NCI-H2171 (cell line): Measurements from ENCODE around the gene TTLL9.
"Not testable (repeated sequence)": the region's sequence is repeated elsewhere in the genome, so short reads cannot be mapped to it uniquely, and the experiment has no call there.

Source experiments
- DNase-seq: peaks from one replicate; lab custom pipeline; 2025; lab: John Stamatoyannopoulos, UW

TTLL9 gene

GRCh38 chr20:31883829-31884228 lies 13.4 kb downstream of the TTLL9 start:
- no peak for DNase-seq

GRCh38 chr20:31890646-31891045 lies 20.2 kb downstream of the TTLL9 start:
- no peak for DNase-seq

- no peak for DNase-seq
These were observed 24.7 kb downstream of the TTLL9 start for GRCh38 chr20:31894980-31895675.

GRCh38 chr20:31896049-31896448 lies 25.6 kb downstream of the TTLL9 start:
- DNase-seq = no peak

- DNase-seq = no peak
These were observed 27.1 kb downstream of the TTLL9 start for GRCh38 chr20:31897541-31897940.

GRCh38 chr20:31901615-31902014 lies 31.2 kb downstream of the TTLL9 start:
- DNase-seq = peak; percentile 67

- no peak for DNase-seq
These were observed 33.4 kb downstream of the TTLL9 start for GRCh38 chr20:31903627-31904386.

- no peak for DNase-seq
These were observed 35.6 kb downstream of the TTLL9 start for GRCh38 chr20:31906001-31906400.

- DNase-seq = no peak
These were observed 36.6 kb downstream of the TTLL9 start for GRCh38 chr20:31907046-31907445.

GRCh38 chr20:31908016-31908415 lies 37.6 kb downstream of the TTLL9 start:
- DNase-seq = no peak

- no peak for DNase-seq
These were observed 38.0 kb downstream of the TTLL9 start for GRCh38 chr20:31908424-31908823.

GRCh38 chr20:31909253-31910070 lies 39.0 kb downstream of the TTLL9 start:
- no peak for DNase-seq

GRCh38 chr20:31910071-31910803 lies 39.8 kb downstream of the TTLL9 start:
- DNase-seq = no peak

GRCh38 chr20:31913431-31914157 lies 43.2 kb downstream of the TTLL9 start:
- DNase-seq = no peak

- DNase-seq = no peak
These were observed 43.7 kb downstream of the TTLL9 start for GRCh38 chr20:31914170-31914569.

GRCh38 chr20:31915491-31916280 lies 45.3 kb downstream of the TTLL9 start:
- DNase-seq = peak; percentile 91

GRCh38 chr20:31916708-31917107 lies 46.3 kb downstream of the TTLL9 start:
- DNase-seq = no peak

GRCh38 chr20:31917962-31918412 lies 47.6 kb downstream of the TTLL9 start:
- DNase-seq = not testable (repeated sequence)

- DNase-seq = no peak
These were observed 48.2 kb downstream of the TTLL9 start for GRCh38 chr20:31918466-31919105.
